Ovary (tissue), 9 donors: ENCODE measurements around the gene IKZF1. TPM values are rescaled to one million over a fixed set of nuclear protein-coding genes. Genes with fewer than 3 reads are reported as not detected.

Source experiments
- DNase-seq, 5 donors: peaks; one replicate each; pipeline ENCODE4 v3.0.0-alpha.2; 2019 to 2020
- H3K27ac ChIP-seq, 2 donors: fragments of 200-600 bp; one replicate each; pipeline versions ENCODE4 v1.5.1 to v1.8.0; 2019 to 2022
- H3K27me3 ChIP-seq: fragments of 200-600 bp; one replicate; pipeline ENCODE4 v1.8.0; 2022
- H3K36me3 ChIP-seq: fragments of 200-600 bp; sonication (generic); one replicate; pipeline ENCODE4 v1.5.1; 2019
- H3K4me1 ChIP-seq: one replicate; pipeline ENCODE4 v1.8.1; 2013; ENCODE audit warnings: mild to moderate bottlenecking, moderate library complexity; ENCODE audit not compliant: insufficient read depth
- H3K4me3 ChIP-seq: fragments of 200-600 bp; sonication (generic); one replicate; pipeline ENCODE4 v1.5.1; 2017
- H3K9me3 ChIP-seq, 2 donors: fragments of 200-600 bp in 1 of 2; sonication (generic) in 1 of 2; one replicate each; pipeline versions ENCODE4 v1.5.1 to v1.8.1; 2013 to 2019; ENCODE audit warnings: mild to moderate bottlenecking in 1 of 2, moderate library complexity in 1 of 2
- EP300 ChIP-seq: sonication (generic); formaldehyde crosslinking; IDR thresholded peaks from one replicate; pipeline ENCODE4 v1.6.1; 2017; ENCODE audit warnings: antibody characterized with exemption
- POLR2A ChIP-seq: fragments of 450-650 bp; IDR thresholded peaks from one replicate; pipeline ENCODE4 v1.6.1; 2017; ENCODE audit warnings: antibody characterized with exemption, mild to moderate bottlenecking, moderate library complexity
- WGBS, 3 donors: extraction: QIAGEN DNeasy Blood & Tissue Kit in 1 of 3; methylation state at CpG; one replicate each; pipeline versions ENCODE4 v1.1.5 to v1.1.7; 2013 to 2017; 5-methylcytosine and 5-hydroxymethylcytosine counted together
- intact Hi-C, 4 donors: fragments of 100-400 bp; cut with DNase I; formaldehyde crosslinking; loops; one replicate each; pipeline versions ENCODE4 v1.11.0 to v1.15.1; 2022 to 2023
- polyA plus RNA-seq, 2 donors: library from polyadenylated mRNA; stranded (reverse); fragments of 200-250 nt in 1 of 2; fragments of 350-450 nt in 1 of 2; fragmentation: Illumina TruSeq in 1 of 2; extraction: RNeasy Lipid Tissue Mini Kit (QIAGEN cat#74804) in 1 of 2; gene quantifications; one replicate each; pipeline ENCODE4 v1.2.3, GENCODE V29; 2013 to 2014
- total RNA-seq, 7 donors: library from RNA; depleted of rRNA in 2 of 7; stranded (reverse); fragments of >200 nt in 2 of 7; fragmentation: NEBNext Ultra II Directional in 3 of 7; extraction: Animal tissue kit (Norgen Biotek cat#: 25700) in 3 of 7; gene quantifications; one replicate each; pipeline versions ENCODE4 v1.1.0 to v1.2.4, GENCODE V29; 2016 to 2023
- TF ChIP-seq, protein P1 (sequence below), 3 donors: fragments of 450-650 bp in 2 of 3; fragments of 200-600 bp in 1 of 3; IDR thresholded peaks; one replicate each; pipeline versions ENCODE4 v1.5.1 to v1.8.0; 2016 to 2022; ENCODE audit warnings: antibody characterized with exemption in 3 of 3, mild to moderate bottlenecking in 1 of 3
- donor health status: DM: no; HTN: no; CAD: no; lungs with moderate emphysema.
- donor health status: DM: no; HTN: no; CAD: no.
- donor health status: Bipolar disorder and iron deficiency.
- donor health status: DM: yes; HTN: yes; CAD: no.
- donor health status: DM: no; HTN: no; CAD: no.
- donor health status: DM: yes; HTN: yes; CAD: no.

The IKZF1 gene
- total and polyA plus RNA-seq, 9 donors: 0.59 to 7.5 (median 3.3) TPM

- Histone ChIP-seq H3K9me3 (no peaks in the 10 kb centered on the region), H3K4me1 (no peaks in the 10 kb centered on the region), H3K4me3 (no peak overlapping the region), H3K27ac (no peak overlapping the region), H3K36me3 (no peaks in the 10 kb centered on the region), H3K27me3 (no peaks in the 10 kb centered on the region)
- 48 to 63% (median 50%) methylated on average over 3 of the region's 3 CpGs for WGBS, 3 donors
- DNase-seq: no peak
- intact Hi-C loops: no loop called here
- TF ChIP-seq, protein P1, sequence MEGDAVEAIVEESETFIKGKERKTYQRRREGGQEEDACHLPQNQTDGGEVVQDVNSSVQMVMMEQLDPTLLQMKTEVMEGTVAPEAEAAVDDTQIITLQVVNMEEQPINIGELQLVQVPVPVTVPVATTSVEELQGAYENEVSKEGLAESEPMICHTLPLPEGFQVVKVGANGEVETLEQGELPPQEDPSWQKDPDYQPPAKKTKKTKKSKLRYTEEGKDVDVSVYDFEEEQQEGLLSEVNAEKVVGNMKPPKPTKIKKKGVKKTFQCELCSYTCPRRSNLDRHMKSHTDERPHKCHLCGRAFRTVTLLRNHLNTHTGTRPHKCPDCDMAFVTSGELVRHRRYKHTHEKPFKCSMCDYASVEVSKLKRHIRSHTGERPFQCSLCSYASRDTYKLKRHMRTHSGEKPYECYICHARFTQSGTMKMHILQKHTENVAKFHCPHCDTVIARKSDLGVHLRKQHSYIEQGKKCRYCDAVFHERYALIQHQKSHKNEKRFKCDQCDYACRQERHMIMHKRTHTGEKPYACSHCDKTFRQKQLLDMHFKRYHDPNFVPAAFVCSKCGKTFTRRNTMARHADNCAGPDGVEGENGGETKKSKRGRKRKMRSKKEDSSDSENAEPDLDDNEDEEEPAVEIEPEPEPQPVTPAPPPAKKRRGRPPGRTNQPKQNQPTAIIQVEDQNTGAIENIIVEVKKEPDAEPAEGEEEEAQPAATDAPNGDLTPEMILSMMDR (IDR thresholded peaks at IDR 0.05): no peak
Observed at GRCh38 chr7:50264908-50265307, 39.6 kb upstream of the IKZF1 start.

DNA sequence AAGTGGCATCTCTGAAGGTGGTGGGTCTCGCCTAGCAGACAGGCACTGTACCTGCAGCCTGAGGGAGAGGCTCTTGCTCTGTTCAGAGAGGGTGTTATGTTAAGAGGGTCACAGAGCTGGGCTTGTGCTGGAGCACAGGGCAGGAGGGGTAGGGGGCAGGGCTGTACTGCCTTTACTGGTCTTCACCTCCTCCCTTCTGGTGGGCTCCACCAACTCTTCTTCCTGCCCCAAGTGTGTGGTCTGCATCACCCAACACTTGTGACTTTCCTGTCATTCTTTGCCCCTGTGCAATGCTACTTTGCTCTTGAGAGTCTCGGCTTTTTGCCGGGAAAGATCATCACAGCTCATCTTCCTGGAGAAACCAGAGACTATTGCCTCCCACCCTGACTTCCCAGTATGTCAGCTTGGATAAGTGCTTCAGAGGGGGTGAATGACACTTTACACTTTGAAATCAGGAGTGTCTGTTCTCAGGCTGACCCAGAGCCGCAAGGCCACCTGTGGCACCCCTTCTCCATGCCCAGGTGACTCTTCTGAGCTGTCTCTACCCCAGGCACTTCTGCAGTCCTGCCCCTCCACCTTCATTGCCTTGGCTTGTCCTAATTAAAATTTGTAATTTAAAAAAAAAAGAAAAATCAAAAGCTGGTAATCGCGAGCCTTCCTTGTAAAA lies 38.4 kb upstream of the IKZF1 start:
- intact Hi-C loops: no loop called here
- no peak for DNase-seq
- no peak overlapping the region for H3K27ac ChIP-seq
- no peaks in the 10 kb centered on the region for H3K9me3 ChIP-seq
- 75 to 77% (median 76%) methylated on average over 6 of the region's 6 CpGs for WGBS, 3 donors
- no peaks in the 10 kb centered on the region for H3K4me1 ChIP-seq
- TF ChIP-seq EP300 (no peak), POLR2A (no peak)
- TF ChIP-seq, protein P1 (IDR thresholded peaks at IDR 0.05): no peak
- H3K27me3 ChIP-seq: no peaks in the 10 kb centered on the region
- H3K4me3 ChIP-seq: no peak overlapping the region
- no peaks in the 10 kb centered on the region for H3K36me3 ChIP-seq

GRCh38 chr7:50266635-50267386 lies 37.7 kb upstream of the IKZF1 start:
- Histone ChIP-seq H3K9me3 (no peaks in the 10 kb centered on the region), H3K36me3 (no peaks in the 10 kb centered on the region), H3K4me3 (no peak overlapping the region), H3K27me3 (no peaks in the 10 kb centered on the region), H3K4me1 (no peaks in the 10 kb centered on the region), H3K27ac (no peak overlapping the region)
- TF ChIP-seq POLR2A: no peak
- no peak for TF ChIP-seq EP300
- TF ChIP-seq, protein P1 (IDR thresholded peaks at IDR 0.05): no peak
- intact Hi-C loops: no loop called here
- 45 to 67% (median 49%) methylated on average over 11 of the region's 11 CpGs for WGBS, 3 donors
- no peak for DNase-seq

DNA sequence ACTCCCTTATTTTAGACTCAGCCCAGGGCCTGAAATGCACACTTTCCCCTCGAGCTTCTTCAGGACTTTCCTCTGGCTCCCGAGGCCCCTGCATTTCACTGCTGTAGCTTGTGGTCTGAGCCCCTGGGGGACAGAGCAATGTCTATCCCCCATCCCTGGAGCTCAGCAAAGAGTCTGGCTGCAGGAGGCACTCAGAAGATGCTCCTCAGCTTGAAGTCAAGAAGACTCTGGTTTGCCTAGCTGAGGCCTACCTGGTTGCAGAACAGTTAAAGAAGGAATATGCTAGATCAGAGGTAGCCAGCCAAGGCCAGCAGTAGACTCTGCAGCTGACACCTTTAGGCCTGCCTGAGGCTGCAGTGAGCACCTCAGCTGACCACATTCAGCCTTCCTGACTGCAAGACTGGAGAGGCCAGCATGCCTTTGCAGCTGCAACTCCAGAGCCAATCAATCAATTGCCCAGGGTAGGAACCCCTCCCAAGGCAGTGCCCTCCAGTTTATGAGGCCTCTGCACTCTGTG lies 36.9 kb upstream of the IKZF1 start:
- intact Hi-C loops: no loop called here
- no peaks in the 10 kb centered on the region for H3K4me1 ChIP-seq
- H3K4me3 ChIP-seq: no peak overlapping the region
- 63 to 72% (median 68%) methylated on average over 2 of the region's 2 CpGs for WGBS, 3 donors
- no peaks in the 10 kb centered on the region for H3K27me3 ChIP-seq
- H3K36me3 ChIP-seq: no peaks in the 10 kb centered on the region
- TF ChIP-seq POLR2A (no peak), EP300 (no peak)
- TF ChIP-seq, protein P1 (IDR thresholded peaks at IDR 0.05): no peak
- no peaks in the 10 kb centered on the region for H3K9me3 ChIP-seq
- no peak overlapping the region for H3K27ac ChIP-seq
- no peak for DNase-seq
